Measurements from ENCODE around the gene DGKB. TPM values are rescaled to one million over a fixed set of nuclear protein-coding genes. Genes with fewer than 3 reads are reported as not detected.

Gene DGKB
- total RNA-seq, 4 donors from 2014 or later: 0.40 to 3.8 (median 0.82) TPM; not detected in 1

DNA sequence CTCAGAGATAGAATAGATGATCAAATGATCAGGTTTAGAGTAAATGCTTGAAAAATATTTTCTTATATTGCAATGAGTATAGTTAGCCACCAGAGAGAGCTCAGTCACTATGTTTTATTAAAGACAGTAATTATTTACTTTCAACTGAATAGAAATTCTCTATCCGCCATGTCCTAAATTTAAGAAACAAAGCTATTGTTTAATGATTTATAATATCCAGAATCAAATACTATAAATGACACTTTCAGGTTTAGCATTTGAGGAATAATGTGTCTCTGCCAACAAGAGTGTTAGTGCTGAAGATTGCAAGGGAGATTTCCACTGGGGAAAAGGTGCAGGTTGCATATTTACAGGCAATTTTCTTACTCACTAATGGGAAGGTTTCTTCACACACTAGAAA is 184.7 kb downstream of the DGKB start:
- Histone ChIP-seq H3K36me3 (no peaks in the 10 kb centered on the region), H3K27ac (no peak overlapping the region), H3K27me3 (no peaks in the 10 kb centered on the region), H3K4me1 (no peaks in the 10 kb centered on the region), H3K4me3 (no peak overlapping the region), H3K9me3 (no peaks in the 10 kb centered on the region)
- DNase-seq: no peak
- no peak for TF ChIP-seq EP300 (IDR thresholded peaks at IDR 0.05; ENCODE audit: low read depth)
- TF ChIP-seq, protein P1, sequence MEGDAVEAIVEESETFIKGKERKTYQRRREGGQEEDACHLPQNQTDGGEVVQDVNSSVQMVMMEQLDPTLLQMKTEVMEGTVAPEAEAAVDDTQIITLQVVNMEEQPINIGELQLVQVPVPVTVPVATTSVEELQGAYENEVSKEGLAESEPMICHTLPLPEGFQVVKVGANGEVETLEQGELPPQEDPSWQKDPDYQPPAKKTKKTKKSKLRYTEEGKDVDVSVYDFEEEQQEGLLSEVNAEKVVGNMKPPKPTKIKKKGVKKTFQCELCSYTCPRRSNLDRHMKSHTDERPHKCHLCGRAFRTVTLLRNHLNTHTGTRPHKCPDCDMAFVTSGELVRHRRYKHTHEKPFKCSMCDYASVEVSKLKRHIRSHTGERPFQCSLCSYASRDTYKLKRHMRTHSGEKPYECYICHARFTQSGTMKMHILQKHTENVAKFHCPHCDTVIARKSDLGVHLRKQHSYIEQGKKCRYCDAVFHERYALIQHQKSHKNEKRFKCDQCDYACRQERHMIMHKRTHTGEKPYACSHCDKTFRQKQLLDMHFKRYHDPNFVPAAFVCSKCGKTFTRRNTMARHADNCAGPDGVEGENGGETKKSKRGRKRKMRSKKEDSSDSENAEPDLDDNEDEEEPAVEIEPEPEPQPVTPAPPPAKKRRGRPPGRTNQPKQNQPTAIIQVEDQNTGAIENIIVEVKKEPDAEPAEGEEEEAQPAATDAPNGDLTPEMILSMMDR (IDR thresholded peaks at IDR 0.05): peak; percentile 32 to 55 (median 42)
- in situ Hi-C loops (cut with MboI; ENCODE audit: low pct_ligation_motif_present in 1 of 4, low pct_unique_long_range_greater_than_20kb in 1 of 4, low sequenced_read_pairs in 3 of 4): loop anchor here in 2 of 4 donors (10.0 kb wide), 1 partner anchor 297 kb away; no protein-coding TSS in a partner anchor
- WGBS, 2 donors (ENCODE audit: low coverage in 1 of 2): 26 to 29% methylated on average over 1 of the region's 1 CpG
- intact Hi-C loops (cut with DNase I; ENCODE audit: low total_unique reads): loop anchor here (5.0 kb wide), 1 partner anchor 299 kb away; no protein-coding TSS in a partner anchor

DNA sequence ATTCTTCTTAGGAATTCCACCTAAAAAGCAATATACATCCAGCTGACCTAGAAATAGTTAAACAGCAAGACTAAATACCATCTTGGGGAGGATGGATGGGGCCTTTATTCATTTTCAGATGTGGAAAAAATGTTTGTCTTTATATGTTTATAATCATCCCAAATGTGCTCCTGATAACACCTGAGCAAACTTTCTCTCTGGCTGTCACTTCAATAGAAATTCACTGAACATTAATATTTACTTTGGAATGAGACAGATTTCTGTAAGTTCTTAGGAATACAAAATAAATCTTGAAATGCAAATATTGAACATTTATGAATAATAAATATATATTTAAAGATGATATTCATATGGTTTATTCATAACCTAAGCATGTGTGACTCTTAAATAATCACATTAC is 185.4 kb downstream of the DGKB start:
- Histone ChIP-seq H3K27ac (no peak overlapping the region), H3K36me3 (no peaks in the 10 kb centered on the region), H3K4me1 (no peaks in the 10 kb centered on the region), H3K27me3 (no peaks in the 10 kb centered on the region), H3K9me3 (no peaks in the 10 kb centered on the region), H3K4me3 (no peak overlapping the region)
- no peak for DNase-seq
- intact Hi-C loops (cut with DNase I; ENCODE audit: low total_unique reads) (loop anchor here (5.0 kb wide), 1 partner anchor 300 kb away; no protein-coding TSS in a partner anchor), in situ Hi-C loops (cut with MboI; ENCODE audit: low pct_ligation_motif_present in 1 of 4, low pct_unique_long_range_greater_than_20kb in 1 of 4, low sequenced_read_pairs in 3 of 4) (loop anchor here in 2 of 4 donors (10.0 kb wide), 1 partner anchor 298 kb away; no protein-coding TSS in a partner anchor)
- TF ChIP-seq POLR2A (IDR thresholded peaks at IDR 0.05) (no peak), EP300 (IDR thresholded peaks at IDR 0.05; ENCODE audit: low read depth) (no peak)
- TF ChIP-seq, protein P1 (IDR thresholded peaks at IDR 0.05): no peak

DNA sequence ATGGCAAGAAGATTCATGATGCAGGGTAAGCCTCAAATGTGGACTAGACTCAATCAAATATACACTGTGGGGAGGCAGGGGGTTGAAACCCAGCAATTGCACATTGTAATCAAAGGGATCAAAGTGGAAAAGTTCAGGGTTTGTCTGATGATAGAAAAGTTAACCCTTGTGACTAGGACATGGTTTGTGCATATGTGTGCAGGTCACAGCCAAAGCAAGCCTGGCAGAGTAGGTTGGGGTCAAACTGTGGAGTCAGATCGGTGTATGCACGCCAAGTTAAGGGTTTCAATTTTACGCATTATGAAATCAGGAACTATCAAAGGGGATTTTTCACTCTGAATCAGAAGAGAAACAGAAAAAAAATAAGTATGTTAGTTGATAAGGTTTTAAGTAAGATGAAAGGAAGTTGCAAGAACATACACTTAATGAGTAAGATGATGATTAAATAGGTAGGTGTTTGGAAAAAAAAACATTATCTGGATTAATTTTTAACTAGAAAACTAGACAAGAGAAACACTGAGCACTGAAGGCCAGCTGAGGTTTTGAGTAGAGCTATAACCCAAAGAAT is 188.3 kb downstream of the DGKB start:
- WGBS, 2 donors (ENCODE audit: low coverage in 1 of 2): 65 to 83% methylated on average over 3 of the region's 3 CpGs
- no peak for DNase-seq
- Histone ChIP-seq H3K36me3 (no peaks in the 10 kb centered on the region), H3K27me3 (no peaks in the 10 kb centered on the region), H3K4me3 (no peak overlapping the region), H3K4me1 (no peaks in the 10 kb centered on the region), H3K9me3 (no peaks in the 10 kb centered on the region), H3K27ac (no peak overlapping the region)
- TF ChIP-seq, protein P1 (IDR thresholded peaks at IDR 0.05): no peak
- TF ChIP-seq EP300 (IDR thresholded peaks at IDR 0.05; ENCODE audit: low read depth) (no peak), POLR2AphosphoS5 (IDR thresholded peaks at IDR 0.05) (no peak), POLR2A (IDR thresholded peaks at IDR 0.05) (no peak)
- intact Hi-C loops (cut with DNase I; ENCODE audit: low total_unique reads) (no loop called here), in situ Hi-C loops (cut with MboI; ENCODE audit: low pct_ligation_motif_present in 1 of 4, low pct_unique_long_range_greater_than_20kb in 1 of 4, low sequenced_read_pairs in 3 of 4) (loop anchor here in 2 of 4 donors (10.0 kb wide), 1 partner anchor 301 kb away; no protein-coding TSS in a partner anchor)

DNA sequence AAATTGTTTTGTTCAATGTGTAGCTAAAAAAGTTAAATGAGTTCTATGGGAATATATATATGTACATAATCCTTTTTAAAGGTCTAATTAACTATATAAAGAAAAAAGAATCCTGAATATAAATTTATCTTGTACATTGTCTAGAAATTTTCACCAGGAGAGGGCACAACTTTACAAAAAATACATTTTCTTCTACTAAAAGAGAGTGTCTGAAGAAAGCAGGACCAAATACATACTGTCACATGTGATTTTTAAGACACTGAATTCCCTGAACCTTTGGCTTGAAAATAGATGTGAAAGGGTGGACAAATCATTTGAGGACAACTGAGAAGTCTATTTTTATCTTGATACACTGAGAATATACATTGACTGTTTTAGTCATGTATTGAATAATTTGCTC is 204.3 kb downstream of the DGKB start:
- Histone ChIP-seq H3K4me1 (no peaks in the 10 kb centered on the region), H3K4me3 (no peak overlapping the region), H3K27me3 (no peaks in the 10 kb centered on the region), H3K36me3 (no peaks in the 10 kb centered on the region), H3K27ac (no peak overlapping the region), H3K9me3 (no peaks in the 10 kb centered on the region)
- no peak for DNase-seq
- intact Hi-C loops (cut with DNase I; ENCODE audit: low total_unique reads): loop anchor here (10.0 kb wide), 1 partner anchor 1413 kb away; no protein-coding TSS in a partner anchor
- TF ChIP-seq POLR2AphosphoS5 (IDR thresholded peaks at IDR 0.05) (no peak), EP300 (IDR thresholded peaks at IDR 0.05; ENCODE audit: low read depth) (no peak), POLR2A (IDR thresholded peaks at IDR 0.05) (no peak)
- TF ChIP-seq, protein P1 (IDR thresholded peaks at IDR 0.05): no peak
- in situ Hi-C loops (cut with MboI; ENCODE audit: low pct_ligation_motif_present in 1 of 4, low pct_unique_long_range_greater_than_20kb in 1 of 4, low sequenced_read_pairs in 3 of 4): loop anchor here in 3 of 4 donors (25.0 kb wide), 1 partner anchor 1411 kb away; no protein-coding TSS in a partner anchor
